HEK293 (cell line): ENCODE data around the gene CSTPP1.

Experiments
- GFI1B ChIP-seq: fragments of 450-650 bp; formaldehyde crosslinking; IDR thresholded peaks from 2 replicates; pipeline ENCODE4 v1.5.1; 2016; ENCODE audit warnings: missing biosample characterization, missing genetic modification characterization
- GLIS1 ChIP-seq: fragments of 450-650 bp; formaldehyde crosslinking; IDR thresholded peaks from 2 replicates; pipeline ENCODE4 v1.5.1; 2016; ENCODE audit warnings: missing biosample characterization, missing genetic modification characterization
- HOXC10 ChIP-seq: sonication (generic); formaldehyde crosslinking; IDR thresholded peaks from 2 replicates; pipeline ENCODE4 v1.8.1; 2023; ENCODE audit warnings: mild to moderate bottlenecking, missing genetic modification reagents
- KLF10 ChIP-seq: fragments of 450-650 bp; IDR thresholded peaks from 2 replicates; pipeline ENCODE4 v1.5.1; 2018; ENCODE audit warnings: missing biosample characterization, mild to moderate bottlenecking, missing genetic modification characterization
- KLF17 ChIP-seq: fragments of 450-650 bp; formaldehyde crosslinking; IDR thresholded peaks from 2 replicates; pipeline ENCODE4 v1.5.1; 2016; ENCODE audit warnings: missing biosample characterization, missing genetic modification characterization
- OSR2 ChIP-seq: fragments of 450-650 bp; formaldehyde crosslinking; IDR thresholded peaks from 2 replicates; pipeline ENCODE4 v1.5.1; 2016; ENCODE audit warnings: missing biosample characterization, missing genetic modification characterization
- RBAK ChIP-seq: fragments of 450-650 bp; formaldehyde crosslinking; IDR thresholded peaks from 2 replicates; pipeline ENCODE4 v1.5.1; 2016; ENCODE audit warnings: missing biosample characterization, missing genetic modification characterization
- WT1 ChIP-seq: fragments of 450-650 bp; formaldehyde crosslinking; IDR thresholded peaks from 2 replicates; pipeline ENCODE4 v1.5.1; 2016; ENCODE audit warnings: missing biosample characterization, missing genetic modification characterization
- YY1 ChIP-seq: fragments of 450-650 bp; formaldehyde crosslinking; IDR thresholded peaks from 2 replicates; pipeline ENCODE4 v1.5.1; 2018; ENCODE audit warnings: missing biosample characterization, missing genetic modification characterization
- ZBTB21 ChIP-seq: fragments of 450-650 bp; formaldehyde crosslinking; IDR thresholded peaks from 2 replicates; pipeline ENCODE4 v1.5.1; 2017; ENCODE audit warnings: missing biosample characterization, missing genetic modification characterization
- ZNF140 ChIP-seq: fragments of 450-650 bp; formaldehyde crosslinking; IDR thresholded peaks from 2 replicates; pipeline ENCODE4 v1.5.1; 2016; ENCODE audit warnings: missing biosample characterization, missing genetic modification characterization
- ZNF146 ChIP-seq: fragments of 450-650 bp; formaldehyde crosslinking; IDR thresholded peaks from 2 replicates; pipeline ENCODE4 v1.5.1; 2016; ENCODE audit warnings: missing biosample characterization, missing genetic modification characterization
- ZNF18 ChIP-seq: fragments of 450-650 bp; formaldehyde crosslinking; IDR thresholded peaks from 2 replicates; pipeline ENCODE4 v1.5.1; 2016; ENCODE audit warnings: missing biosample characterization, missing genetic modification characterization
- ZNF211 ChIP-seq: fragments of 450-650 bp; formaldehyde crosslinking; IDR thresholded peaks from 2 replicates; pipeline ENCODE4 v1.5.1; 2016; ENCODE audit warnings: low read depth, missing biosample characterization, missing genetic modification characterization
- ZNF341 ChIP-seq: fragments of 450-650 bp; formaldehyde crosslinking; IDR thresholded peaks from 2 replicates; pipeline ENCODE4; 2016; ENCODE audit warnings: low read depth, missing biosample characterization, missing genetic modification characterization
- ZNF366 ChIP-seq: fragments of 450-650 bp; formaldehyde crosslinking; conservative IDR thresholded peaks from 2 replicates; pipeline ENCODE4 v1.5.1; 2016; ENCODE audit warnings: missing biosample characterization, missing genetic modification characterization
- ZNF426 ChIP-seq: fragments of 450-650 bp; formaldehyde crosslinking; IDR thresholded peaks from 2 replicates; pipeline ENCODE4 v1.5.1; 2017; ENCODE audit warnings: missing biosample characterization, missing genetic modification characterization, mild to moderate bottlenecking, inconsistent platforms, moderate library complexity
- ZNF449 ChIP-seq: fragments of 450-650 bp; formaldehyde crosslinking; IDR thresholded peaks from 2 replicates; pipeline ENCODE4 v1.5.1; 2017; ENCODE audit warnings: missing biosample characterization, mild to moderate bottlenecking, missing genetic modification characterization, moderate library complexity
- ZNF623 ChIP-seq: fragments of 450-650 bp; formaldehyde crosslinking; IDR thresholded peaks from 2 replicates; pipeline ENCODE4 v1.5.1; 2016; ENCODE audit warnings: missing biosample characterization, missing genetic modification characterization
- TF ChIP-seq, protein P1 (sequence below): fragments of 450-650 bp; formaldehyde crosslinking; IDR thresholded peaks from 2 replicates; pipeline ENCODE4 v1.5.1; 2016; ENCODE audit warnings: missing biosample characterization, missing genetic modification characterization, borderline replicate concordance

CSTPP1 gene

GRCh38 chr11:46948378-46949131 lies 12.0 kb downstream of the CSTPP1 start (continued):
- TF ChIP-seq, protein P1, sequence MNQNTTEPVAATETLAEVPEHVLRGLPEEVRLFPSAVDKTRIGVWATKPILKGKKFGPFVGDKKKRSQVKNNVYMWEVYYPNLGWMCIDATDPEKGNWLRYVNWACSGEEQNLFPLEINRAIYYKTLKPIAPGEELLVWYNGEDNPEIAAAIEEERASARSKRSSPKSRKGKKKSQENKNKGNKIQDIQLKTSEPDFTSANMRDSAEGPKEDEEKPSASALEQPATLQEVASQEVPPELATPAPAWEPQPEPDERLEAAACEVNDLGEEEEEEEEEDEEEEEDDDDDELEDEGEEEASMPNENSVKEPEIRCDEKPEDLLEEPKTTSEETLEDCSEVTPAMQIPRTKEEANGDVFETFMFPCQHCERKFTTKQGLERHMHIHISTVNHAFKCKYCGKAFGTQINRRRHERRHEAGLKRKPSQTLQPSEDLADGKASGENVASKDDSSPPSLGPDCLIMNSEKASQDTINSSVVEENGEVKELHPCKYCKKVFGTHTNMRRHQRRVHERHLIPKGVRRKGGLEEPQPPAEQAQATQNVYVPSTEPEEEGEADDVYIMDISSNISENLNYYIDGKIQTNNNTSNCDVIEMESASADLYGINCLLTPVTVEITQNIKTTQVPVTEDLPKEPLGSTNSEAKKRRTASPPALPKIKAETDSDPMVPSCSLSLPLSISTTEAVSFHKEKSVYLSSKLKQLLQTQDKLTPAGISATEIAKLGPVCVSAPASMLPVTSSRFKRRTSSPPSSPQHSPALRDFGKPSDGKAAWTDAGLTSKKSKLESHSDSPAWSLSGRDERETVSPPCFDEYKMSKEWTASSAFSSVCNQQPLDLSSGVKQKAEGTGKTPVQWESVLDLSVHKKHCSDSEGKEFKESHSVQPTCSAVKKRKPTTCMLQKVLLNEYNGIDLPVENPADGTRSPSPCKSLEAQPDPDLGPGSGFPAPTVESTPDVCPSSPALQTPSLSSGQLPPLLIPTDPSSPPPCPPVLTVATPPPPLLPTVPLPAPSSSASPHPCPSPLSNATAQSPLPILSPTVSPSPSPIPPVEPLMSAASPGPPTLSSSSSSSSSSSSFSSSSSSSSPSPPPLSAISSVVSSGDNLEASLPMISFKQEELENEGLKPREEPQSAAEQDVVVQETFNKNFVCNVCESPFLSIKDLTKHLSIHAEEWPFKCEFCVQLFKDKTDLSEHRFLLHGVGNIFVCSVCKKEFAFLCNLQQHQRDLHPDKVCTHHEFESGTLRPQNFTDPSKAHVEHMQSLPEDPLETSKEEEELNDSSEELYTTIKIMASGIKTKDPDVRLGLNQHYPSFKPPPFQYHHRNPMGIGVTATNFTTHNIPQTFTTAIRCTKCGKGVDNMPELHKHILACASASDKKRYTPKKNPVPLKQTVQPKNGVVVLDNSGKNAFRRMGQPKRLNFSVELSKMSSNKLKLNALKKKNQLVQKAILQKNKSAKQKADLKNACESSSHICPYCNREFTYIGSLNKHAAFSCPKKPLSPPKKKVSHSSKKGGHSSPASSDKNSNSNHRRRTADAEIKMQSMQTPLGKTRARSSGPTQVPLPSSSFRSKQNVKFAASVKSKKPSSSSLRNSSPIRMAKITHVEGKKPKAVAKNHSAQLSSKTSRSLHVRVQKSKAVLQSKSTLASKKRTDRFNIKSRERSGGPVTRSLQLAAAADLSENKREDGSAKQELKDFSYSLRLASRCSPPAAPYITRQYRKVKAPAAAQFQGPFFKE (tag by site-specific recombination) = no peak
- no peak for TF ChIP-seq ZNF341
- no peak for TF ChIP-seq ZNF623 (tag by site-specific recombination)
- TF ChIP-seq ZNF366 (tag by site-specific recombination) = peak; percentile 71
- peak; percentile 39 for TF ChIP-seq GLIS1 (tag by site-specific recombination)
- no peak for TF ChIP-seq ZNF211 (tag by site-specific recombination)
- peak; percentile 86 for TF ChIP-seq KLF10
- no peak for TF ChIP-seq ZNF426 (tag by site-specific recombination)
- no peak for TF ChIP-seq RBAK
- TF ChIP-seq ZNF140 (tag by site-specific recombination) = no peak
- TF ChIP-seq ZNF146 (tag by site-specific recombination) = peak; percentile 5; the same call in 1 of the 2 replicates
- peak; percentile 6; the same call in 1 of the 2 replicates for TF ChIP-seq ZNF449 (tag by site-specific recombination)
- 0 out of 2 replicates have a peak, but pooled peaks have one; percentile 52 for TF ChIP-seq ZNF18
- peak; percentile 97 for TF ChIP-seq OSR2 (tag by site-specific recombination)
- no peak for TF ChIP-seq HOXC10
- no peak for TF ChIP-seq KLF17 (tag by site-specific recombination)
- TF ChIP-seq ZBTB21 = peak; percentile 92
- TF ChIP-seq GFI1B (tag by site-specific recombination) = no peak
- peak; percentile 73 for TF ChIP-seq WT1 (tag by site-specific recombination)
- TF ChIP-seq YY1 (tag by site-specific recombination) = no peak
